Activated CD4-positive, alpha-beta T cell treated with anti-CD3 and anti-CD28 coated beads for 48 hours (primary cell): ENCODE measurements around the gene ARFGAP3.
A peak's percentile ranks its signal among the peaks of the same experiment; 100 is the strongest.

Experiments used
- DNase-seq: peaks from one replicate; pipeline ENCODE4 v3.0.0-alpha.2; 2020

ARFGAP3 gene

GRCh38 chr22:42862045-42862734 lies 5.1 kb upstream of the ARFGAP3 start:
- no peak for DNase-seq

- no peak for DNase-seq
These were observed 3.9 kb upstream of the ARFGAP3 start for GRCh38 chr22:42860968-42861367.

- no peak for DNase-seq
These were observed 890 bp upstream of the ARFGAP3 start for GRCh38 chr22:42857845-42858481.

GRCh38 chr22:42856179-42856864 lies 751 bp downstream of the ARFGAP3 start:
- peak; percentile 59 for DNase-seq

- no peak for DNase-seq
These were observed 1.4 kb downstream of the ARFGAP3 start for GRCh38 chr22:42855721-42856120.

- DNase-seq, result no peak
These were observed 1.9 kb downstream of the ARFGAP3 start for GRCh38 chr22:42855211-42855610.

- DNase-seq, result no peak
These were observed 8.0 kb downstream of the ARFGAP3 start for GRCh38 chr22:42848941-42849550.

GRCh38 chr22:42847110-42847509 lies 10.0 kb downstream of the ARFGAP3 start:
- DNase-seq, result no peak

GRCh38 chr22:42844756-42845155 lies 12.3 kb downstream of the ARFGAP3 start:
- no peak for DNase-seq

- no peak for DNase-seq
These were observed 14.3 kb downstream of the ARFGAP3 start for GRCh38 chr22:42842658-42843370.

- DNase-seq, result no peak
These were observed 15.6 kb downstream of the ARFGAP3 start for GRCh38 chr22:42841444-42841843.

- DNase-seq, result no peak
These were observed 19.5 kb downstream of the ARFGAP3 start for GRCh38 chr22:42837556-42837955.

GRCh38 chr22:42836026-42836425 lies 21.0 kb downstream of the ARFGAP3 start:
- DNase-seq, result no peak

- DNase-seq, result no peak
These were observed 22.7 kb downstream of the ARFGAP3 start for GRCh38 chr22:42834177-42834949.

GRCh38 chr22:42833104-42833503 lies 24.0 kb downstream of the ARFGAP3 start:
- no peak for DNase-seq

- no peak for DNase-seq
These were observed 25.4 kb downstream of the ARFGAP3 start for GRCh38 chr22:42831712-42832111.

- DNase-seq, result no peak
These were observed 26.9 kb downstream of the ARFGAP3 start for GRCh38 chr22:42830161-42830560.

- no peak for DNase-seq
These were observed 27.8 kb downstream of the ARFGAP3 start for GRCh38 chr22:42829302-42829701.

- no peak for DNase-seq
These were observed 31.3 kb downstream of the ARFGAP3 start for GRCh38 chr22:42825796-42826195.

- DNase-seq, result no peak
These were observed 35.7 kb downstream of the ARFGAP3 start for GRCh38 chr22:42821386-42821785.

- DNase-seq, result no peak
These were observed 36.9 kb downstream of the ARFGAP3 start for GRCh38 chr22:42820045-42820763.
